Fibroblast of lung (primary cell): Measurements from ENCODE around the gene POLR1A.

ENCODE experiments used
- EZH2 ChIP-seq: IDR thresholded peaks from 2 replicates; pipeline ENCODE4 v1.5.1; 2012; ENCODE audit warnings: low read length, control low read depth, mild to moderate bottlenecking; ENCODE audit errors: missing control alignments
- TF ChIP-seq, protein P1 (sequence below), 2 donors: IDR thresholded peaks in 1 of 2; conservative IDR thresholded peaks in 1 of 2; 1 replicate in 1 of 2; 2 replicates in 1 of 2; pipeline ENCODE4 v1.5.1; 2011 to 2012; ENCODE audit warnings: low read length in 2 of 2, control low read depth in 1 of 2, inconsistent platforms in 1 of 2, low read depth in 1 of 2, mild to moderate bottlenecking in 1 of 2

DNA sequence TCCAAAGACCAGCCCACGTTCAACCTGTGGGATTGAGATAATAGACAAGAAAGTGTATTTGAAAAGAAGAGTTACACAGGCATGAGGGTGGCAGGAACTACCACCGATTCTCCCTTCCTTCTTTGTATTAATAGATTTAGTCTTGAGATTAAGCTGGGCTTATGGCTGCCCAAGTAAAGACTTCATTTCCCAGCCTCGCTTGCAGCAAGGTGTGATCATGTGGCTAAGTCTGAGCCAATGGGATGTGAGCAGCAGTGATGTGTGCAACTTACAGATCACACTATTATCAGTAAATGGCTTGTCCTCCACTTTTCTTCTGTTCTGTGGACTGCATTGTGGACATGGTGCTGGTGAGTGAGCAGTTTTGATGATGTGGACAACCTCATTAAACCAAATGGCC lies 101.7 kb downstream of the POLR1A start:
- TF ChIP-seq, protein P1, sequence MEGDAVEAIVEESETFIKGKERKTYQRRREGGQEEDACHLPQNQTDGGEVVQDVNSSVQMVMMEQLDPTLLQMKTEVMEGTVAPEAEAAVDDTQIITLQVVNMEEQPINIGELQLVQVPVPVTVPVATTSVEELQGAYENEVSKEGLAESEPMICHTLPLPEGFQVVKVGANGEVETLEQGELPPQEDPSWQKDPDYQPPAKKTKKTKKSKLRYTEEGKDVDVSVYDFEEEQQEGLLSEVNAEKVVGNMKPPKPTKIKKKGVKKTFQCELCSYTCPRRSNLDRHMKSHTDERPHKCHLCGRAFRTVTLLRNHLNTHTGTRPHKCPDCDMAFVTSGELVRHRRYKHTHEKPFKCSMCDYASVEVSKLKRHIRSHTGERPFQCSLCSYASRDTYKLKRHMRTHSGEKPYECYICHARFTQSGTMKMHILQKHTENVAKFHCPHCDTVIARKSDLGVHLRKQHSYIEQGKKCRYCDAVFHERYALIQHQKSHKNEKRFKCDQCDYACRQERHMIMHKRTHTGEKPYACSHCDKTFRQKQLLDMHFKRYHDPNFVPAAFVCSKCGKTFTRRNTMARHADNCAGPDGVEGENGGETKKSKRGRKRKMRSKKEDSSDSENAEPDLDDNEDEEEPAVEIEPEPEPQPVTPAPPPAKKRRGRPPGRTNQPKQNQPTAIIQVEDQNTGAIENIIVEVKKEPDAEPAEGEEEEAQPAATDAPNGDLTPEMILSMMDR (conservative IDR thresholded peaks at IDR 0.05 in 1 of 2, IDR thresholded peaks at IDR 0.05 in 1 of 2; ENCODE audit: low read depth in 1 of 2, low read length in 2 of 2): no peak
- no peak for TF ChIP-seq EZH2
